BE2C (cell line): ENCODE data around the gene DUSP16.
"Not testable (repeated sequence)": the region's sequence is repeated elsewhere in the genome, so short reads cannot be mapped to it uniquely, and the experiment has no call there.

Experiments used
- DNase-seq: peaks from one replicate; pipeline ENCODE4 v3.0.0-alpha.2; 2020
- H3K27me3 ChIP-seq: fragments of 250-450 bp; sonication (Bioruptor Pico); 2 replicates; pipeline ENCODE4 v1.5.1; 2020; ENCODE audit warnings: mild to moderate bottlenecking
- H3K36me3 ChIP-seq: fragments of 250-450 bp; sonication (Bioruptor Pico); 2 replicates; pipeline ENCODE4 v1.5.1; 2020; ENCODE audit warnings: mild to moderate bottlenecking
- H3K4me1 ChIP-seq: fragments of 250-450 bp; sonication (Bioruptor Pico); 2 replicates; pipeline ENCODE4 v1.5.1; 2020
- H3K4me3 ChIP-seq: 2 replicates; pipeline ENCODE4 v1.5.1; 2011; ENCODE audit warnings: low read depth, low read length
- H3K9me3 ChIP-seq: fragments of 250-450 bp; sonication (Bioruptor Pico); 2 replicates; pipeline ENCODE4 v1.5.1; 2020
- CTCF ChIP-seq: IDR thresholded peaks from 2 replicates; pipeline ENCODE4 v1.5.1; 2012; ENCODE audit warnings: mild to moderate bottlenecking, low read depth, low read length

DUSP16 gene

GRCh38 chr12:12586879-12587675 lies 24.4 kb upstream of the DUSP16 start:
- H3K9me3 ChIP-seq: no peaks in the 10 kb centered on the region; the same call in 1 of the 2 replicates
- no peak for DNase-seq
- H3K27me3 ChIP-seq: no peaks in the 10 kb centered on the region
- H3K4me3 ChIP-seq: no peak overlapping the region
- no peak for TF ChIP-seq CTCF
- H3K36me3 ChIP-seq: no peaks in the 10 kb centered on the region
- no peaks in the 10 kb centered on the region for H3K4me1 ChIP-seq

GRCh38 chr12:12585115-12585863 lies 22.6 kb upstream of the DUSP16 start:
- H3K4me1 ChIP-seq: no peaks in the 10 kb centered on the region

GRCh38 chr12:12583510-12584178 lies 21.0 kb upstream of the DUSP16 start:
- Histone ChIP-seq H3K9me3 (no peaks in the 10 kb centered on the region), H3K4me1 (no peaks in the 10 kb centered on the region), H3K36me3 (no peaks in the 10 kb centered on the region), H3K4me3 (no peak overlapping the region), H3K27me3 (no peaks in the 10 kb centered on the region)
- TF ChIP-seq CTCF: no peak
- no peak for DNase-seq

More at GRCh38 chr12:12585115-12585863, 22.6 kb upstream of the DUSP16 start:
- Histone ChIP-seq H3K9me3 (no peaks in the 10 kb centered on the region), H3K27me3 (no peaks in the 10 kb centered on the region), H3K36me3 (no peaks in the 10 kb centered on the region), H3K4me3 (no peak overlapping the region)
- DNase-seq: no peak
- no peak for TF ChIP-seq CTCF

GRCh38 chr12:12582895-12583303 lies 20.2 kb upstream of the DUSP16 start:
- no peaks in the 10 kb centered on the region for H3K9me3 ChIP-seq
- DNase-seq: no peak
- no peaks in the 10 kb centered on the region for H3K36me3 ChIP-seq
- H3K27me3 ChIP-seq: no peaks in the 10 kb centered on the region
- no peak for TF ChIP-seq CTCF
- no peaks in the 10 kb centered on the region for H3K4me1 ChIP-seq
- no peak overlapping the region for H3K4me3 ChIP-seq

GRCh38 chr12:12582193-12582881 lies 19.7 kb upstream of the DUSP16 start:
- H3K9me3 ChIP-seq: no peaks in the 10 kb centered on the region
- H3K4me3 ChIP-seq: no peak overlapping the region
- DNase-seq: no peak
- no peaks in the 10 kb centered on the region for H3K27me3 ChIP-seq
- H3K4me1 ChIP-seq: no peaks in the 10 kb centered on the region
- no peaks in the 10 kb centered on the region for H3K36me3 ChIP-seq
- no peak for TF ChIP-seq CTCF

- not testable (repeated sequence) for H3K36me3 ChIP-seq, H3K27me3 ChIP-seq, DNase-seq, H3K4me3 ChIP-seq, H3K4me1 ChIP-seq, H3K9me3 ChIP-seq
Observed at GRCh38 chr12:12580716-12581115, 18.1 kb upstream of the DUSP16 start.
